H1 (cell line): ENCODE data around the gene ACO1. TPM values are rescaled to one million over a fixed set of nuclear protein-coding genes. Genes with fewer than 3 reads are reported as not detected.

Experiments used
- CTCF ChIA-PET: fragments of 300-600 bp; sonication (Branson Sonifier 250); formaldehyde crosslinking; loops from one replicate; lab custom pipeline; 2021; ENCODE audit not compliant: partially characterized antibody; lab: Charles Lee
- POLR2A ChIA-PET: fragments of 300-600 bp; sonication (Branson Sonifier 250); formaldehyde crosslinking; loops from one replicate; lab custom pipeline; 2021; ENCODE audit warnings: inconsistent platforms; ENCODE audit not compliant: partially characterized antibody; lab: Charles Lee
- DNase-seq, 2 experiments: peaks; one replicate each; pipeline versions ENCODE4 v3.0.0 to v3.0.0-alpha.2; 2010 to 2022; ENCODE audit warnings: low spot score in 2 of 2, low read depth in 1 of 2, mixed read lengths in 1 of 2
- FAIRE-seq: peaks from 2 replicates; lab custom pipeline; 2011; peaks lifted over from hg19 to GRCh38; lab: Jason Lieb, UNC
- H2AFZ ChIP-seq: 2 replicates; pipeline ENCODE4 v1.8.1; 2012; ENCODE audit warnings: low read length, inconsistent platforms
- H2AK5ac ChIP-seq: 2 replicates; pipeline ENCODE4 v1.6.1; 2013; ENCODE audit warnings: low read depth, low read length
- H2BK120ac ChIP-seq: replicated peaks from 2 replicates; pipeline ENCODE3; 2013; ENCODE audit warnings: low read depth, low read length, inconsistent platforms
- H2BK12ac ChIP-seq: 2 replicates; pipeline ENCODE4 v1.6.1; 2013; ENCODE audit warnings: low read depth, low read length
- H2BK15ac ChIP-seq: 2 replicates; pipeline ENCODE4 v1.6.1; 2013; ENCODE audit warnings: low read length
- H2BK20ac ChIP-seq: 2 replicates; pipeline ENCODE4 v1.6.1; 2013; ENCODE audit warnings: low read length
- H2BK5ac ChIP-seq: 2 replicates; pipeline ENCODE4 v1.6.1; 2013; ENCODE audit warnings: low read depth, low read length
- H3K14ac ChIP-seq: 2 replicates; pipeline ENCODE4 v1.6.1; 2013; ENCODE audit warnings: inconsistent platforms; ENCODE audit not compliant: insufficient read length
- H3K18ac ChIP-seq: 2 replicates; pipeline ENCODE4 v1.6.1; 2013; ENCODE audit warnings: low read length; ENCODE audit errors: extremely low read depth
- H3K23ac ChIP-seq: 2 replicates; pipeline ENCODE4 v1.6.1; 2013; ENCODE audit warnings: inconsistent platforms; ENCODE audit not compliant: insufficient read length
- H3K23me2 ChIP-seq: 2 replicates; pipeline ENCODE4 v1.6.1; 2013; ENCODE audit warnings: low read depth, low read length
- H3K27ac ChIP-seq: 2 replicates; pipeline ENCODE4 v1.6.1; 2011; ENCODE audit warnings: low read depth, low read length, inconsistent platforms
- H3K27me3 ChIP-seq, 4 experiments: replicated peaks in 1 of 4; 1 replicate in 1 of 4; 2 replicates in 3 of 4; pipeline versions ENCODE4 v1.6.1 to v1.8.1; 2011 to 2013; ENCODE audit warnings: low read length in 3 of 4, mild to moderate bottlenecking in 3 of 4, inconsistent platforms in 2 of 4, mixed read lengths in 2 of 4, moderate library complexity in 1 of 4; ENCODE audit not compliant: control insufficient read depth in 3 of 4, insufficient read depth in 3 of 4; ENCODE audit errors: extremely low read depth in 1 of 4
- H3K36me3 ChIP-seq, 4 experiments: 2 replicates each; pipeline versions ENCODE4 v1.6.1 to v1.8.1; 2011 to 2013; ENCODE audit warnings: mild to moderate bottlenecking in 4 of 4, low read length in 3 of 4, moderate library complexity in 2 of 4, control low read depth in 1 of 4, inconsistent platforms in 1 of 4; ENCODE audit not compliant: insufficient read depth in 4 of 4, control insufficient read depth in 2 of 4
- H3K4ac ChIP-seq: replicated peaks from 2 replicates; pipeline ENCODE3; 2013; ENCODE audit warnings: low read length, low read depth, mixed read lengths, inconsistent platforms; ENCODE audit not compliant: insufficient read length
- H3K4me1 ChIP-seq, 4 experiments: replicated peaks in 1 of 4; 1 replicate in 1 of 4; 2 replicates in 3 of 4; pipeline versions ENCODE4 v1.6.1 to v1.8.1; 2011 to 2013; ENCODE audit warnings: low read length in 3 of 4, inconsistent platforms in 2 of 4, mixed read lengths in 1 of 4; ENCODE audit not compliant: insufficient read depth in 4 of 4, control insufficient read depth in 3 of 4
- H3K4me2 ChIP-seq, 2 experiments: 2 replicates each; pipeline versions ENCODE4 v1.6.1 to v1.8.1; 2011 to 2013; ENCODE audit warnings: low read depth in 2 of 2, low read length in 2 of 2, control low read depth in 1 of 2, inconsistent platforms in 1 of 2, mild to moderate bottlenecking in 1 of 2; ENCODE audit not compliant: insufficient read depth in 1 of 2
- H3K4me3 ChIP-seq, 4 experiments: fragments of 200-600, 300-600 bp in 1 of 4; sonication (generic), shearing (Covaris generic), sonication (Bioruptor Twin) in 1 of 4; 2 replicates each; pipeline versions ENCODE4 v1.5.1 to v1.8.1; 2011 to 2016; ENCODE audit warnings: low read length in 4 of 4, low read depth in 3 of 4, control low read depth in 2 of 4, inconsistent platforms in 2 of 4, mild to moderate bottlenecking in 2 of 4, mixed read lengths in 1 of 4, moderate library complexity in 1 of 4; ENCODE audit not compliant: insufficient read depth in 2 of 4; ENCODE audit errors: extremely low read depth in 1 of 4
- H3K56ac ChIP-seq: replicated peaks from 2 replicates; pipeline ENCODE3; 2013; ENCODE audit warnings: low read depth, mild to moderate bottlenecking, mixed read lengths, low read length, inconsistent platforms; ENCODE audit not compliant: insufficient read length
- H3K79me1 ChIP-seq: 2 replicates; pipeline ENCODE4 v1.6.1; 2013; ENCODE audit warnings: low read depth, low read length, control low read depth
- H3K79me2 ChIP-seq, 2 experiments: 2 replicates each; pipeline versions ENCODE4 v1.6.1 to v1.8.1; 2012 to 2013; ENCODE audit warnings: low read length in 2 of 2, mild to moderate bottlenecking in 2 of 2, inconsistent platforms in 1 of 2; ENCODE audit not compliant: insufficient read depth in 2 of 2, control insufficient read depth in 1 of 2
- H3K9ac ChIP-seq, 4 experiments: replicated peaks in 1 of 4; 1 replicate in 1 of 4; 2 replicates in 3 of 4; pipeline versions ENCODE4 v1.6.1 to v1.8.1; 2011 to 2013; ENCODE audit warnings: low read depth in 3 of 4, low read length in 3 of 4, control low read depth in 2 of 4, mild to moderate bottlenecking in 2 of 4, moderate library complexity in 2 of 4, inconsistent platforms in 1 of 4; ENCODE audit errors: extremely low read depth in 1 of 4
- H3K9me3 ChIP-seq, 2 experiments: 2 replicates each; pipeline versions ENCODE4 v1.6.1 to v1.8.1; 2012 to 2013; ENCODE audit warnings: mild to moderate bottlenecking in 2 of 2, moderate library complexity in 2 of 2, control low read depth in 1 of 2, inconsistent platforms in 1 of 2, low read depth in 1 of 2, low read length in 1 of 2, mixed read lengths in 1 of 2; ENCODE audit not compliant: insufficient read depth in 2 of 2
- H4K20me1 ChIP-seq, 2 experiments: replicated peaks in 1 of 2; 2 replicates each; pipeline versions ENCODE3 to v1.8.1; 2011 to 2013; ENCODE audit warnings: inconsistent platforms in 2 of 2, low read length in 2 of 2, mild to moderate bottlenecking in 1 of 2; ENCODE audit not compliant: insufficient read depth in 2 of 2, control insufficient read depth in 1 of 2
- H4K5ac ChIP-seq: 2 replicates; pipeline ENCODE4 v1.6.1; 2013; ENCODE audit warnings: low read length, low read depth, mixed read lengths, inconsistent platforms; ENCODE audit not compliant: insufficient read length
- H4K8ac ChIP-seq: 2 replicates; pipeline ENCODE4 v1.8.0; 2013; ENCODE audit warnings: mild to moderate bottlenecking, moderate library complexity, low read length, inconsistent platforms; ENCODE audit not compliant: insufficient read depth; ENCODE audit errors: extremely low read depth
- H4K91ac ChIP-seq: replicated peaks from 2 replicates; pipeline ENCODE3; 2013; ENCODE audit warnings: low read length, mixed read lengths, inconsistent platforms; ENCODE audit not compliant: insufficient read length
- CEBPB ChIP-seq: IDR thresholded peaks from 2 replicates; pipeline ENCODE4 v1.6.1; 2012; ENCODE audit warnings: low read depth, low read length
- EZH2 ChIP-seq: fragments of 200-600 bp; sonication (generic); IDR thresholded peaks from 2 replicates; pipeline ENCODE4 v1.7.1; 2012; ENCODE audit warnings: low read depth, mild to moderate bottlenecking, moderate library complexity, low read length, inconsistent platforms; ENCODE audit not compliant: severe bottlenecking
- HDAC6 ChIP-seq: IDR thresholded peaks from one replicate; pipeline ENCODE4 v1.7.1; 2012; ENCODE audit warnings: low read depth, mild to moderate bottlenecking, inconsistent platforms, low read length, moderate library complexity
- JUND ChIP-seq: IDR thresholded peaks from 2 replicates; pipeline ENCODE4 v1.6.1; 2011; ENCODE audit warnings: mild to moderate bottlenecking, improper control_type of control experiment, low read length
- RAD21 ChIP-seq, 2 experiments: IDR thresholded peaks in 1 of 2; conservative IDR thresholded peaks in 1 of 2; 2 replicates each; pipeline ENCODE4 v1.6.1; 2011; ENCODE audit warnings: low read depth in 2 of 2, low read length in 2 of 2, improper control_type of control experiment in 1 of 2, inconsistent platforms in 1 of 2, mild to moderate bottlenecking in 1 of 2, moderate library complexity in 1 of 2
- SP1 ChIP-seq: IDR thresholded peaks from 2 replicates; pipeline ENCODE4 v1.6.1; 2011; ENCODE audit warnings: low read depth, low read length
- TBP ChIP-seq: IDR thresholded peaks from 2 replicates; pipeline ENCODE4 v1.6.1; 2011; ENCODE audit warnings: low read depth, low read length, improper control_type of control experiment
- whole genome bisulfite sequencing, 2 experiments: shearing (Covaris generic) in 1 of 2; methylation state at CpG; one replicate each; pipeline versions ENCODE4 v1.1.6 to v1.1.7; 2013 to 2015; ENCODE audit warnings: low lambda C conversion rate in 2 of 2, mixed read lengths in 2 of 2, inconsistent platforms in 1 of 2, low coverage in 1 of 2, missing lambda C conversion rate in 1 of 2; ENCODE audit not compliant: insufficient replicate concordance in 2 of 2, insufficient coverage in 1 of 2, insufficient read length in 1 of 2; ENCODE audit errors: extremely low coverage in 1 of 2, missing lambda C conversion rate in 1 of 2; 5-methylcytosine and 5-hydroxymethylcytosine counted together
- polyA plus RNA-seq, 7 experiments: library from polyadenylated mRNA; depleted of rRNA in 3 of 7; stranded (reverse) in 5 of 7; unstranded in 2 of 7; fragments of >200 nt in 5 of 7; fragments of 200-250 nt in 2 of 7; gene quantifications; 1 replicate in 5 of 7; 2 replicates in 1 of 7; 4 replicates in 1 of 7; pipeline versions ENCODE4 v1.2.1 to v1.2.3, GENCODE V29; 2011 to 2013; ENCODE audit warnings: missing spikeins in 2 of 7, mixed read lengths in 2 of 7
- total RNA-seq: library from RNA; stranded (reverse); fragmentation: NEBNext Ultra II Directional; extraction: Animal tissue kit (Norgen Biotek cat#: 25700); gene quantifications from 2 replicates; pipeline ENCODE4 v1.2.1, GENCODE V29; 2021

The ACO1 gene
- total and polyA plus RNA-seq, 2 of the 8 experiments (the other 6 are each of a cell fraction or from before 2014, with no cell fraction given), result 39.3 to 49.8 TPM

DNA sequence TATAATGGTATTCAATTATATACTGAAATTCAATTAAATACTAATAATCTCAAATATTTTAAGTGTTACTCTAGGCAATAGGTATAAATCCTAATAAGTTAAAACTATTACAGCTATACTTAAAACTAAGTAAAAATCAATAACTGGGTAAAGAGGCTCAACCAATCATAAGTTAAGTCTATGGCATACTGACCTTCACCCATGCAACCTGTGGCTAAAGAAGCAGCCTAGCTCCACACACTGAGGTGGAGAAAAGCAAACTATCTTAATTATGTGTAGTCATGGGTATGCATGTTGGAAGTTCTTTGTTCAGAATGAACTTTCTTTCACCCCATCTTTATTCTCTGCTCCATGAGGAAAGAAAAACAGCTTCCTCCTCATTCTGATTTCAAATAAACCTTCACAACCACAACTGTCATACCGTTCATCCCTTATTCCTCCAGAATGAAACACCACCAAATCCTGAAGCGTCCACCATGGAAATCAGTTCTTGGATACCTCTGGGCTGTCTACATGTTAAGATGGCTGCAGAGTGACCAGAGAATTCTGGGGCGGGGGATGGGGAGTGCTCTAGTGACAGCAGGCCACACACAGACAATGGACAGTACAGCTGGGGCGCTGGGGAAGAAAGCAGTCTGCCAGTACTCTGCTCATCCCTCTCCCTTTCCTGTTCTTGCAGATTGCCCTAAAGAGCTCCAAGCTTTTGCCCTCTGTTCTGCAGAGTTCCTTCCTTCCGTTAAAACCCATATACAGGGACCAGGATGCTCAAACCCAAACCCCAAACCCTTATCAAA lies 79.3 kb downstream of the ACO1 start:
- Histone ChIP-seq H4K20me1 (no peaks in the 10 kb centered on the region), H3K4me2 (no peak overlapping the region), H4K91ac (no peak overlapping the region), H2BK12ac (no peak overlapping the region), H3K27ac (no peak overlapping the region), H3K27me3 (no peaks in the 10 kb centered on the region), H3K4me3 (no peak overlapping the region), H3K79me2 (no peaks in the 10 kb centered on the region), H3K4me1 (no peaks in the 10 kb centered on the region), H2AFZ (no peak overlapping the region), H3K56ac (no peak overlapping the region), H3K36me3 (no peaks in the 10 kb centered on the region; a peak in 1 of 8 replicates), H3K79me1 (no peaks in the 10 kb centered on the region), H3K9me3 (no peaks in the 10 kb centered on the region), H3K18ac (no peak overlapping the region), H3K9ac (no peak overlapping the region), H3K23me2 (no peaks in the 10 kb centered on the region), H4K5ac (no peak overlapping the region), H2AK5ac (no peak overlapping the region), H3K4ac (no peak overlapping the region), H4K8ac (no peak overlapping the region), H3K14ac (no peak overlapping the region), H3K23ac (no peak overlapping the region), H2BK120ac (no peak overlapping the region), H2BK5ac (no peak overlapping the region), H2BK15ac (no peak overlapping the region), H2BK20ac (no peak overlapping the region)
- DNase-seq (no peak), FAIRE-seq (no peak)
- ChIA-PET CTCF (interaction anchor here (1.0 to 1.7 kb wide), 2 partner anchors 44 to 63 kb away, joined by 4 to 6 read pairs; partner anchors contain the start of gene RIGI), POLR2A (no interaction called here)
- WGBS, 2 experiments, result 94% methylated on average over 5 of the region's 5 CpGs; no CpG with 5 or more reads in 1 of the 2 experiments
- TF ChIP-seq EZH2 (no peak), HDAC6 (no peak), TBP (no peak), JUND (no peak), SP1 (no peak), RAD21 (IDR thresholded peaks at IDR 0.05 in 1 of 2, conservative IDR thresholded peaks at IDR 0.05 in 1 of 2; ENCODE audit: low read depth in 2 of 2, low read length in 2 of 2) (no peak), CEBPB (no peak)
